IPS DF 4.7 (cell line): ENCODE measurements around the gene MEGF9.
"Not testable (repeated sequence)": the region's sequence is repeated elsewhere in the genome, so short reads cannot be mapped to it uniquely, and the experiment has no call there.

Experiments used
- DNase-seq: peaks from one replicate; pipeline ENCODE4 v3.0.0-alpha.2; 2013; ENCODE audit warnings: low spot score; ENCODE audit errors: extremely low read depth

MEGF9 gene

DNA sequence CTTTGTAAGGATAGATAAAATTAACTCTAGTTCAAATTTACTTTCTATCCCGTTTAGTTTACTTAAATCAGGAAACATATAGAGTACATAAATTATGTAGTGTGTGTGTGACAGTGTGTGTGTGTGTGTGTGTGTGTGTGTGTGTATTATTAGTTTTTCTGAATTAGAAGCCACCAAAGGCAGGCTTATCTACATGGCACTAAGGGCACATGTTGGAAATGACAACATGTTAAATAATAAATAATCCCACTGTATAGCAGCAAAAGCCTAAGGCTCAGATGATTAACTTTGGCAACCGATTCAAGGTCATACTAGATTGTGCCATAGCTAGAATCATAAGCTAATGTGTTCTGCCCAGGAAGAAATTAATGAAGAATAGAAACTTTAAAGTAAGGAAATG, 54.6 kb downstream of the MEGF9 start:
- no peak for DNase-seq

DNA sequence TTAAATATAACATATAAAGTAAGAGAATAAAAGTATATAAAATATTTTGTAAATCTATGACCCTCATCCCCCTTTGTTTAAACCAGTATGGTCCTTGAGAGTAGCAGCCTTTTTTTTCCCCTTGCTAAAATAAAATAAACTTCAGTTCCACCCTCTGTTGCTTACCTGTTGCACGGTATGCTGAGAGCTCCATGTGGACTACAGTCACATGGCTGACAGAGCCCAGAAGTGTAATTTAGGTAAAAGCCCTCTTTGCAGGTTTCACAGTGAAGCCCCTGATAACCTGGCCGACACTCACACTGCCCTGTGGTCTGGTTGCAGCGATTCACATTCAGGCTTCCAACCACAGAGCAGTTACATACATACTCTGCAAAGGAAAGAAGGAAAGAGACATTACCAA, 55.1 kb downstream of the MEGF9 start:
- no peak for DNase-seq

DNA sequence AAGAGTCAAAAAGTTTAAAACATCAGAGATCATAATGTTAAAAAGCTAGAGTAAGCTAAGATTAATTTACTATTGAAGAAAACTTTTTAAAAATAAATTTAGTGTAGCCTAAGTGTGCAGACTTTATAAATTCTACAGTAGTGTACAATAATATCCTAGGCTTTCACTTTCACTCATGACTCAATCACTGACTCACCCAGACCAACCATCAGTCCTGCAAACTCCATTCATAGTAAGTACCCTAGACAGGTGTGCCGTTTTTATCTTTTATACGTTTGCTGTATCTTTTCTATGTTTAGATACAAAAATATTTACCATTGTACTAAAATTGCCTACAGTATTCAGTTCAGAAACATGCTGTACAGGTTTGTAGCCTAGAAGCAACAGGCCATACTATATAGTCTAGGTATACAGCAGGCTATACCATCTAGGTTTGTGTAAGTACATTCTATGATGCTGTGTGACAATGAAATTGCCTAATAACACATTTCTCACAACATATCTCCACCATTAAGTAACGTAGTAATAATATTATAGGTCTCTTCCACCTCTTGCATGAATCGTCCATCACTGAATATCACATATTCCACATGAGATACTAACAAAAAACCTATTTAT, 59.2 kb downstream of the MEGF9 start:
- DNase-seq = no peak

DNA sequence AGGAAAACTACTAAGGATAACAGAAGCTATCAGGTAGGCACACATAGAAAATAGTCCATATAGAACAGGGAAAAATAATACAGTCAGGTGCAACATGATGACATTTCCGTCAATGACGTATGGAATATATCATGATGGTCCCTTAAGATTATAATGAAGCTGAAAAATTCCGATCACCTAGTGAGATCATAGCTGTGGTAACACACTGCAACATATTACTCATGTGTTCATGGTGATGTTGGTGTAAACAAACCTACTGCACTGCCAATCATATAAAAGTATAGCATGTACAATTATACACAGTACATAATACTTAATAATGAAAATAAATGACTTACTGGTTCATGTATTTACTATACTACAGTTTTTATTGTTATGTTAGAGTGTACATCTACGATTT, 60.0 kb downstream of the MEGF9 start:
- no peak for DNase-seq

DNA sequence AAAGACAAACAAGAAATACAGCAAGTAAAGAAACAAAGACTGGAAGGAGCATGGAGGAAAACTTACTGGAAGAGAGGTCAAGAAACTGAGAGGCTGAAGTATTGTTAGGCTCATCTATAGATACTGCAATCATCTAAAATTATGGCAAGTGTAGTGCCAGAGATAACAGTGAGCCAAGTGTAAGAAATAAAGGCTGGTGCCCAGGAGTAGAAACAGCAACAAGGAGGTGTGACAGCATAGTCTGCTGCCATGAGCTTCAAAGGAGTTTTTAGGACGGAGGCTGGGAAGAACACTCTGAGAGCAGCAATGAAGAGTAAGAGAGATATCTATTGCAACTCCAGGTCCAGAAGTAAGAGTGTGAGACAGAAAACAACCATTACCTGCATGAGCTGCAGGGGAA, 60.5 kb downstream of the MEGF9 start:
- DNase-seq = no peak

DNA sequence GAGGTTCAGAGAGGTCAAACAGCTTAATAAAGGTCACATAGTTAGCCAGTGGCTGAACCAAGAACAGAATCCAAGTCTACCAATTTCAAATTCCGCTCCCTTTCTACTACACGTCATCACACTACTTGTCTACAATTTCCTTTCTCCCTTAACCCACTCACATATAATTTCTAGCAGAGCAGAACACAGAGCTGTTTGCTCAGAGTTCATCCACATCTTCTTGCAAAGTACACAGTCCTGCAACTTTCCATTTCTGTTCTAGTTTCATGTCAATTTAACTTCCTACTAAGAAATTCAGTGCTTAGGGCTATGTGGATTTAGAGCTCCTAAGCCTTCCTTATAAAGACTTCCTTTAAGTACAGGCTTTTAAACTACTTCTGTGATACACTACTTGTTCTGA, 61.3 kb downstream of the MEGF9 start:
- DNase-seq = no peak

DNA sequence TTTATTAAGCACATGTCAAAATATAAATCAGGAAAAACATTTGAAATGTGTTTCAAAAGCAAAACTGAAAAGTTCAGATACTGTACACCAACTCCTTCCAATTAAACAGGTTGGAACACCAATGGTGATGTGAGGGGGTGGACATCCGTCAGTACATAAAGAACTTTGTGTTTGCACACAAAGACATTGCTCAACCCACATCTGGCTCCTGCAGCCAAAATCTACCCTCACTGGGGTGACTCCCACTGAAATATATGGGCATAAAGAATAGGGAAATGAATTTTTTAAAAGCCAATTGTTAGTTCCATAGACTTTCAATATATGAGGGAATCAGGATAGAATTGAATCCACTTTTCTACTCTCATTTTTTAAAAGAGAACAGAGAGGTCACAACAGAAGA, 63.9 kb downstream of the MEGF9 start:
- DNase-seq = no peak

DNA sequence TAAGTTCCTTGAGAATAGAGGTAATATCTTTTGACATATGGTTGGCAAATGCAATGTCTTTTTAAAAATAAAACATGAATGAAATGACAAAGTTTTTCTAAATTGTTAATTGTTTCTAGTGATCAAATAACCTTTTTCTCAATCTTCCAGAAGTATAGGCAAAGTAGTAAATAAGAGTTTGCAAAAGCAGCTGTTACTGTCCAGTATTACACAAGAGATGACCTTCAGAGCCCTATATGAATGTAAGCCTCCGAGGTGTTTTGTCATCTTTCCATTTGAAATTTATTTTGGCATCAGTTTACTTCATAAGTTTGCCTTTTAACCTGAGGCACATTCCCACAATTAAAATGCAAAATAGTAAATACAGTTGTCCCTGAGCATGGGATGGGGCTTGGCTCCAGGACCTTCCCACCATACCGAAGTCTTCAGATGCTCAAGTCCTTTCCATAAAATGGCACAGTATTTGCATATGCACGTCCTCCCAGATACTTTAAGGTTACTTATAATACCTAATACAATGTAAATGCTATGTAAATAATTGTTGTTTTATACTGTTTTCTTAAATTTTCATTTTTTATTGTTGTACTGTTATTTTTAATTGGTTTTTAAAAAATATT, 65.6 kb downstream of the MEGF9 start:
- DNase-seq = no peak

DNA sequence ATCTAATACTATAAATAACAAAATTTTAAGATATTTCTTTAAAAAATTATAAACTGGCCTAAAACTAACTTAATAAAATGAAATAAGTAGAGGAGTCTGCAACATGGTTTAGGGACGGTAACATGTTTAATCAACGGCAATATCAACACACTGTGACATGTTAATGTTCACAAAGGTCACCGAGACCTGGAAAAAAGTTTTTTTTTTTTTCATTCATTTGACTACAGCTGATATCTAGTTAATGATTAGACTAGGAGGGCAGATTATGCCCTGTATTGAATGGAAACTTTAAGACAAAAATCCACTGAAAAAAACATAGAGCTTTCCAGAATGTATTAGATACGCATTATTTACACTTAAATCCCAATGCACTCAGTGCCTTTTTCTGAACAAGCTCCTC, 67.3 kb downstream of the MEGF9 start:
- DNase-seq = no peak

DNA sequence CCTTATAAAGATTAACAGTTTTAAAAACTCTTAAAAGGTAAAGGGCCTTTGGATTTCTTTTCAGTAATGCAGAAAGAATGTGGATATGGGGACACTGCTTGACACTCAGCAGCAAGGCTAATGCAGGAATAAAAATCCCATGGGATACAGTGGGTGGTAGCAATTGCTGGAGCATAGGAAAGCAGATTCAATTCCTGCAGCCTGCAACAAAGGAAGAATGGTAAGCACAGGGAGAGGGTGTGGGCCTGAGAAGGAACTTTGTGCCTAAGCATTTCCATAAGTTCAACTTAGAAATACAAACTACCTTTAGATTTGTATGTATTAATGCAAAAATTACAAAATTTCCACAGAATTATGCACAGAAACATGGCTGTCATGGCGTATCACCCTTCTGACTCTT, 68.5 kb downstream of the MEGF9 start:
- no peak for DNase-seq

DNA sequence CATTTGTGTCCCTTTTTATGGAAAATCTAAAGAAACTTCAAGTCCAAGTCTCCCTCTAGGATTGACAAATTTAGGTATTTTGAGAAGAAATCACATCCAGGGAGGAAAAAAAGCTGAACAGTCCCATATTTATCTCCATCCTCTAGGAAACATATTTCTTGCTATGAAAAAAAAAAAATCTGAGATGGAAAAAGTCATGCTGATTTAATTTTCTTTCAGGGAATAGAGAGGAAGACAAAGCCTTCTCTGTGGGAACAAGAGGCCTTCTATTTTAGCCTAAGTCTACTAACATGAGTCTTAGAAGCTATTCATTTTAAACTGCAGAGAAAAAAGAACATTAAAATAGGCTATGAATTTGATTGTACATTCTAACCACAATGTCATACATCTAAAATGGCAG, 71.2 kb downstream of the MEGF9 start:
- DNase-seq = no peak

DNA sequence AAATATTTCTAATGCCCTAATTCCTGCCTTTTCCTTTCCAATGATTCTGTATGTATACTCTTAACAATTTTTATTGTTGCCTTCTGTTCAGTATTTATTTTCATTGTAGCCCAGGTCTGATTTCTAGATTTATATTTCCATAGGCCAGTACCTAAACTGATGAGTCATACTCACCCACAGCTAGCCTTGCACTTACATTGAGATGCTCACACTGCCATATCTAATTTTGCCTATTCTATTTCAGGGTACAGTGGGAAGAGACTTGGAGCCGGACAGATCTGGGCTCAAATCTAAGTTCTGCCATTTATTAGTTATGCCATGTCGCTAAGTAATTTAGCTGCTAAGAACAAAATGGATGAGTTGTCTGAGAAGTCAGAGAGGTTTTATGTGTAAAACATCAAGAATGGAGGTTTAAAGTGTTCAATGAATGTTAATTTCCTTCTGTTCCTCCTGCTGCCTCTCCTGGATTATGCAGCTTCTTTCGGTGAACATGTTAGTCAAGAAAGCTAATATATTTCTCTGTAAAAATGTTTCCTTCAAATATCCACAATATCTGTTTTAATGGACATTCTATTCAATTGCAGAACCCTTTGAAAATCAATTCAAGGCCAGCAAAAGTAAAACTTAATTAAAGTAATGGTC, 72.0 kb downstream of the MEGF9 start:
- no peak for DNase-seq

DNA sequence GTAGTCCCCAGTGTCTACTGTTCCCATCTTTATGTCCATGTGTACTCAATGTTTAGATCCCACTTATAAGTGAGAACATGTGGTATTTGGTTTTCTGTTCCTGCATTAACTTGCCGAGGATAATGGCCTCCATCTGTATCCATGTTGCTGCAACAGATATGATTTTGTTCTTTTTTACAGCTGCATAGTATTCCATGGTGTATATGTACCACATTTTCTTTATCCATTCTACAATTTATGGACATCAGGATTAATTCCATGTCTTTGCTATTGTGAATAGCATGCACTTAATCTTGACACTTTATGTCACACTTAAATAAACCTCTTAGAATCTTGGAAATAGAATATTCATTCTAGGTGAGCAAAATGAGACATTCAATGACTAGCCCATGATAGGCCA, 73.4 kb downstream of the MEGF9 start:
- not testable (repeated sequence) for DNase-seq

DNA sequence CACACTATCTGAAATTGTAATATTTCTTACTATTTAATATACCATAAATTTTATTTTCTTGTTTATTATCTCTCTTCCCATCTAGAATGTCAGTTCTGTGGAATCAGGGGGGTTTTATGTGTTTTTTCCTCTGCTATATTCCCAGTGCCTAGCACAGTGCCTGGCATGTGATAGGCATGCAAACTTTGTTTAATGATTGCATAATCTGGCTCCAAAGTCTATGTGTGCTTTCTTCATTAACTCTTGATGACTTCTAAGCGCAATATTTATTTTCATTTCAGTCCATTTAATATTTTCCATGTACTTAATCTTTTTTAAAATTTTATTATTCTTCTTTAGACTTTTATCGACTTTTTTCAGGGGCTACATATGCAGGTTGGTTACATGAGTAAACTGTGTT, 73.9 kb downstream of the MEGF9 start:
- no peak for DNase-seq

DNA sequence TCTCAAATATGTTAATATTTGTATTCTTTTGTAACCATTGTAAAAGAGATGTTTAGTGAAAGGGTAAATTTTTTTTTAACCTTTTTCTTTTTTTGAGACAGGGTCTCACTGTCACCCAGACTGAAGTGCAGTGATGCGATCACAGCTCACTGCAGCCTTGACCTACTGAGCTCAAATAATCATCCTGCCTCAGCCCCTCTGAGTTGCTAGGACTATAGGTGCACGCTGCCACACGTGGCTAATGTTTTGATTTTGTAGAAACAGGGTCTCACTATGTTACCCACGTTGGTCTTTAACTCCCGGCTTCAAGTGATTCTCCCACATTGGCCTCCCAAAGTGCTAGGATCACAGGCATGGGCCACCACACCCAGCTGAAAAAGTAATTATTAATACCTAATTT, 76.4 kb downstream of the MEGF9 start:
- DNase-seq = no peak

DNA sequence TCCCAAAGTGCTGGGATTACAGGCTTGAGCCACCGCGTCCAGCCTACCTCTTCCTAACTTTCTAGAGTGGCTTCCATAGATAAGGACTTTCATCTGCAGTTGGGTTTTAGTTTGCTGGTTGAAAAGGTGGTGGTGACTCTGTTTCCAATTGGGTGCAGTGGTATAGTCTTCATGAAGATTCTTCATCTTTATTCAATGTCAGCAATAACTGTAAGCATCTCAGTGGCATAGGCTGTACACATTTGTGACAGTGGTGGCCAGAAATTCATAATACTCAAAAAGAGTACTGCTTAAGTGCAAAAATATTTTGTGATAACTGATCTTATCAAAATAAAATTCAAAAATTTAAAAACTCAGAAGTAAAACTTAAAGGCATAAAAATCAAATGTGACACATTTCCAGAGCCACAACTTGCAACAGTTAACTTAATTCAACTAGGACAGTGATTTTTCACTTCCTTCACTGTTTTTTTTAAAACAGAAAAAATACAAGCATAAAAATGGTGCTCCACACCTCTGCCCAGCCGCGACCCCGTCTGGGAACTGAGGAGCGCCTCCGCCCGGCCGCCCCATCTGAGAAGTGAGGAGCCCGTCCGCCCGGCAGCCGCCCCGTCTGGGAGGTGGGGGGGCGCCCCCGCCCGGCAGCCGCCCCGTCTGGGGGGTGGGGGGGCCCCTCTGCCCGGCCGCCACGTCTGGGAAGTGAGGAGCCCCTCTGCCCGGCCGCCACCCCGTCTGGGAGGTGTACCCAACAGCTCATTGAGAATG, 77.9 kb downstream of the MEGF9 start:
- no peak for DNase-seq

DNA sequence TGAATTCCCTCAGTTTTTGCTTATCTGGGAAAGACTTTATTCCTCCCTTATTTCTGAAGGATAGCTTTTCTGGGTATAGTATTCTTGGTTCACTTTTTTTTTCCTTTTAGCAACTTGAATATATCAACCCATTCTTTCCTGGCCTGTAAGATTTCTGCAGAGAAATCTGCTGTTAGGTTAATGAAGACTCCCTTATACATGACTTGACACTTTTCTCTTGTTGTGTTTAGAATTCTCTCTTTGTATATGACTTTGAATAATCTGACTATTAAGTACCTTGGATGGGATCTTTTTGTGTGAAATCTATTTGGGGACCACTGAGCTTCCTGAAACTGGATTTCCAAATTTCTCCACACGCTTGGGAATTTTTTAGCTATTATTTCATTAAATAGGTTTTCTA, 79.3 kb downstream of the MEGF9 start:
- DNase-seq = no peak

DNA sequence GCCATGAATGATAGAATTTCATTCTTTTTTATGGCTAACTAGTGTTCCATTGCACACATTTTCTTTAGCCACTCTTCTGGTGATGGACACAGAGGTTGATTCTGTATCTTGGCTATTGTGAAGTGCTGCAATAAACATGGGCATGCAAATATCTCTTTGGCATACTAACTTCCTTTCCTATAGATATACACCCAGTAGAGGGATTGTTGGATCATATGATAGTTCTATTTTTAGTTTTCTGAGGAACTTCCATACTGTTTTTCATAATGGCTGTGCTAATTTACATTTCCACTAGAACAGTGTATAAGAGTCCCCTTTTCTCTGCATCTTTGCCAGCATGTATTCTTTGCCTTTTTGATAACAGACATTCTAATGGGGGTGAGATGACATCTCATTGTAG, 83.9 kb downstream of the MEGF9 start:
- no peak for DNase-seq

DNA sequence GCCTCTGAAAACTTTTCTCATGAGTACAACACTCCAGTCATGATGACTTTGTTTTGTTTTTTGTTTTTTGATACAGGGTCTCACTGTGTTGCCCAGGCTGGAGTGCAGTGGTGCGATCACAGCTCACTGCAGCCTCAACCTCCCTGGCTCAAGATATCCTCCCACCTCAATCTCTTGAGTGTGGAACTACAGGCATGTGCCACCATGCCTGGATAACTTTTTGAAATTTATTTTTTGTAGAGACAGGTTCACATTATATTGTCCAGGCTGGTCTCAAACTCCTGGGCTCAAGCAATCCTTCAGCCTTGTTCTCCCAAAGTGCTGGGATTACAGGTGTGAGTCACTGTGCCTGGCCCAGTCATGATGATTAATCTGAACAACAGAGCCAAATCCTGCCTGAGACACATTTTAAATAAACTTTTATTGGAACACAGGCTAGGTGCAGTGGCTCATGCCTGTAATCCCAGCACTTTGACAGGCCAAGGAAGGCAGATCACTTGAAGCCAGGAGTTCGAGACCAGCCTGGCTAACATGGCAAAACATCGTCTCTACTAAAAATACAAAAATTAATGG, 85.3 kb downstream of the MEGF9 start:
- DNase-seq = not testable (repeated sequence)

DNA sequence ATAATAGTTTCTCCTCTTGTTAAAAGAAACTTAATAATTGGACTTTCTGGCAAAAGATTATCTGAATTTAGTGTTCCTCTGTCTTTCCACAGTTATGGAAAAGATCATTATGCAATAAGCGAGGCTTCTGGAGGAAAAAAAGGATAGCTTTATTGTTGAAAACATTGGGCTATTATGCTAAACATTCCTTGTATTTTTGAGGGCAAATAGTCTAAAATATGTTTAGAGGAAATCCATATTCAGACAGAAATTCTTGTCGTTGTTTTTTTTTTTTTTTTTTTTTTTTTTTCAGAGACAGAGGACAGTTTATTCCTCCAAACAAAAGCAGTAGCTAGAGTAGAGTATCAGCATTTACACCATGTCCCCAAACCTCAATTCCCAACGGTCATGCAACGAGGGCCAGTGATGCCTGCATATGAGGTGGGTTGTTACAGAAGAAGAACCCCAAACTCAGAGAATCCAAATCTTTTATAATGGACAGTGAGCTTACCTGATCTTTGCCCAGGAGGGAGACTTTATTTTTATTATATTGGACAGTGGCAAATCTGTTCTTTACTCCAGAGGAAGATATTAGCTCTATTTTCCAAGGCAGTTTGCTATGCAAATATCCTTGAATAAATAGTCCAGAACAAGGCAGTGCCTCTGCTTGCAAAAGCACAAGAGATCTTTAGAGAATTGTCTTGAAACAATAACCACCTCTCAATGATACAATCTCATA, 85.9 kb downstream of the MEGF9 start:
- DNase-seq = no peak

DNA sequence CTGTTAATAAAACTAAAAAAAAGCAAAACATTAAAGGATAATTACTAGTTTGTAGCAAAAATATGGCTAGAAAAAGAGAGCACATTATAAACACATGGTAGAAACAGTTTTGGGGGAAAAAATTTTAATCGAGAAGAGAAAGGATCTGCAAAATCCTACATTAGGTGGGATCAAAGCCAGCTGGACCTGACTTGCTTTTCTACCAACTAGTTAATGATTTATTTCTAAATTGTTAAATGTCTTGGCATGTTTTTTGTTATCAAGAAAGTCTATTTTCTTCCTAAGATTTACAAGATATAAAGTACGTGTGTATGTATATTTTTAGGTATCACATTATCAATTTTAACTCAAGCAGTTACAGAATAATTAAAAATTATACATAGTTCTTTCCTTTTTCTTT, 87.2 kb downstream of the MEGF9 start:
- DNase-seq = no peak
